ENCODE measurements around the gene UGT3A1. TPM values are rescaled to one million over a fixed set of nuclear protein-coding genes. Genes with fewer than 3 reads are reported as not detected.

Gene UGT3A1
- total RNA-seq, 2 experiments from 2014 or later = not detected

GRCh38 chr5:35921930-35922329 is 69.3 kb downstream of the UGT3A1 start:
- no peak for DNase-seq
- Mint-ChIP-seq H3K4me1 (peaks cover 24% of the 10 kb centered on the region), H3K27ac (no peak overlapping the region), H3K36me3 (peaks cover 13% of the 10 kb centered on the region), H3K9me3 (peaks cover 11% of the 10 kb centered on the region), H3K27me3 (no peaks in the 10 kb centered on the region), H3K4me3 (no peak overlapping the region)
- POLR2A ChIA-PET = no interaction called here
- ATAC-seq (ENCODE audit: low read depth) = no peak

DNA sequence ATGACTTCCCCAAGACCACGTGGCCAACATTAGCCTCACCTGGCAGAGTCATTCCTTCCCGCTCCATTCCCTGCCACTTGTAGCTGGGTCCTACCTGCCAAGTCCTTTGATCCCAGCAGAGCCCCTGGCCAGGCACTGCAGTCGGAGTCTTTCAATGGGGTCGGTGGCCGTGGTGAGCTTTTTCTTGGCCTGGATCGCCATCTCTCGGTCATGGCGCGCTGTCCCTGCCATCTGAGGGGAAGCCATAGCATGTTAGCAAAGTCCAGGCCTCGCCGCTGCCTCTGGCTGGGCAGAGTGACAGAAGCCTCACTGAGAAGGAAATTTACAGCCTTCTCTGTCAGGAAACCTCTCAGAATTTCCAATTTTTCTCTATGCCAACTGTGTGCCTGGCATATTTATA is 70.3 kb downstream of the UGT3A1 start:
- Mint-ChIP-seq H3K36me3 (peaks cover 19% of the 10 kb centered on the region), H3K9me3 (peaks cover 16% of the 10 kb centered on the region), H3K27me3 (no peaks in the 10 kb centered on the region), H3K27ac (no peak overlapping the region), H3K4me1 (peaks cover 18% of the 10 kb centered on the region), H3K4me3 (no peak overlapping the region)
- DNase-seq = no peak
- ATAC-seq (ENCODE audit: low read depth) = no peak
- POLR2A ChIA-PET = no interaction called here

DNA sequence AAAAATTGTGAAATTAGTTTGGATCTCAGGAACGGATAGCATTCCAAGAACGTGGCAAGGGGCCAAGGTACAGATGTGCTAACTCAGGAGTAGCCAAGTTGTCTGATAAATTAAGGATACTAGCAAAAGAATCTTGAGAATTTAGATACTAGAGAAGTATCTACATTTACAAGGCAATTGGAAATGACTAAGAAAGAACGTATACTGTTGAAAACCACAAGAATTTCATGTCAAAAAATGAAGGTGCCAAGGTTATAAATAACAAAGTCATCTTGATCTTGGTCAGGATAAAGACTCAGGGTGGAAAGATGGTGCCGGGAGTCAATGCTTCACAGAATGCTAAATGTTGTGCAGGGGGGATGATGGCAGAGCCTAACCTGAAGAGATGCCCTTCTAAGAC is 72.0 kb downstream of the UGT3A1 start:
- Mint-ChIP-seq H3K9me3 (peaks cover 18% of the 10 kb centered on the region), H3K27ac (no peak overlapping the region), H3K36me3 (peaks cover 21% of the 10 kb centered on the region), H3K27me3 (no peaks in the 10 kb centered on the region), H3K4me1 (peaks cover 5% of the 10 kb centered on the region), H3K4me3 (no peak overlapping the region)
- ATAC-seq (ENCODE audit: low read depth) (no peak), DNase-seq (no peak)
- POLR2A ChIA-PET = no interaction called here

- Mint-ChIP-seq H3K4me1 (peaks cover 30% of the 10 kb centered on the region), H3K4me3 (no peak overlapping the region), H3K27ac (peak overlapping the region; percentile 17), H3K36me3 (peaks cover 29% of the 10 kb centered on the region), H3K9me3 (peaks cover 10% of the 10 kb centered on the region), H3K27me3 (no peaks in the 10 kb centered on the region)
- no peak for ATAC-seq (ENCODE audit: low read depth)
- POLR2A ChIA-PET = interaction anchor here (1.0 kb wide), 1 partner anchor 28 kb away, joined by 3 read pairs; no protein-coding TSS in a partner anchor
- DNase-seq = no peak
Measured at GRCh38 chr5:35908814-35909213, 82.4 kb downstream of the UGT3A1 start.

- peak; percentile 28 for ATAC-seq (ENCODE audit: low read depth)
- Mint-ChIP-seq H3K4me1 (peaks cover 36% of the 10 kb centered on the region), H3K9me3 (peaks cover 10% of the 10 kb centered on the region), H3K27me3 (no peaks in the 10 kb centered on the region), H3K4me3 (no peak overlapping the region), H3K36me3 (peaks cover 29% of the 10 kb centered on the region), H3K27ac (no peak overlapping the region)
- DNase-seq = no peak
- POLR2A ChIA-PET = interaction anchor here (0.6 to 1.0 kb wide), 2 partner anchors 28 to 50 kb away, joined by 3 read pairs; no protein-coding TSS in a partner anchor
Measured at GRCh38 chr5:35908228-35908627, 83.0 kb downstream of the UGT3A1 start.

- H3K4me3 Mint-ChIP-seq = peak overlapping the region; percentile 29
- DNase-seq (no peak), ATAC-seq (ENCODE audit: low read depth) (peak; percentile 41)
- H3K36me3 Mint-ChIP-seq = peaks cover 12% of the 10 kb centered on the region
- POLR2A ChIA-PET = no interaction called here
- no peaks in the 10 kb centered on the region for H3K9me3 Mint-ChIP-seq
- peaks cover 70% of the 10 kb centered on the region for H3K4me1 Mint-ChIP-seq
- H3K27me3 Mint-ChIP-seq = no peaks in the 10 kb centered on the region
- H3K27ac Mint-ChIP-seq = peak overlapping the region; percentile 76
Measured at GRCh38 chr5:35904443-35905132, 86.6 kb downstream of the UGT3A1 start.

DNA sequence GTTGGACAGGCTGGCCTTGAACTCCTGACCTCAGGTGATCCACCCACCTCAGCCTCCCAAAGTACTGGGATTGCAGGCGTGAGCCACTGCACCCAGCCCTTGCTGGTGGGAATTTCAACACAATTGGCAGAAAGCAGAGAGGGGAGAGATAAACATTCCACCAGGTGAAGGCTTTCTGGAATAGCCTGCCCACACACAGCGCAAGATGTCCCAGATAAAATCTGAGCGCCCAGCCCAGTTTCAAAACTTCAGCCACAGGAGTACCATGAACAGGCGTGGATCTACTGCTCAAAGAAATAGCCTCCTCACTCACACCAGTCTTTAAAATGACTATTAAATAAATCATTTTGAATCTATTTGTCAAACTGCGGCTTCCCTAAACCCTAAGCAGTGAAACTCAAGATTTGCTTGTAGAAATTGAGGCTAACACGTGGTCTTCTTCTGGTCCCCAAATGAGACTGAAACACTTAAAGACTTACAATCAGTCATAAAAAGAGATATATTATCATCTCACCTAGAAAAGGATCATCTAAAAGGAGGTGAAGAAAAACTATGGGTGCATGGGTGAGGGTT is 87.5 kb downstream of the UGT3A1 start:
- peaks cover 73% of the 10 kb centered on the region for H3K4me1 Mint-ChIP-seq
- H3K27me3 Mint-ChIP-seq = no peaks in the 10 kb centered on the region
- H3K27ac Mint-ChIP-seq = peak overlapping the region; percentile 76
- H3K9me3 Mint-ChIP-seq = no peaks in the 10 kb centered on the region
- ATAC-seq (ENCODE audit: low read depth) (no peak), DNase-seq (no peak)
- POLR2A ChIA-PET = interaction anchor here (0.6 to 1.3 kb wide), 4 partner anchors 45 to 231 kb away, joined by 3 to 4 read pairs (median 3); partner anchors contain the start of gene IL7R
- H3K36me3 Mint-ChIP-seq = peaks cover 12% of the 10 kb centered on the region
- H3K4me3 Mint-ChIP-seq = peak overlapping the region; percentile 29

GRCh38 chr5:35902046-35902672 is 89.0 kb downstream of the UGT3A1 start:
- Mint-ChIP-seq H3K36me3 (peaks cover 14% of the 10 kb centered on the region), H3K27ac (peak overlapping the region; percentile 18), H3K27me3 (no peaks in the 10 kb centered on the region), H3K4me1 (peaks cover 67% of the 10 kb centered on the region), H3K9me3 (no peaks in the 10 kb centered on the region), H3K4me3 (peak overlapping the region; percentile 37)
- POLR2A ChIA-PET = interaction anchor here (0.7 to 1.3 kb wide), 5 partner anchors 43 to 229 kb away, joined by 3 read pairs; partner anchors contain the start of gene IL7R
- peak; percentile 91 for ATAC-seq (ENCODE audit: low read depth)
- DNase-seq = no peak

Other genes with a start within 250 kb of the UGT3A1 start
- gene IL7R, start 134.5 kb downstream of the UGT3A1 start, total RNA-seq = 100 to 1,000 TPM; 738 to 891 TPM
- not detected for gene CAPSL, start 52.8 kb downstream of the UGT3A1 start, total RNA-seq
- gene UGT3A2, start 75.5 kb upstream of the UGT3A1 start, total RNA-seq = not detected
- 10 to 100 TPM; 13.8 to 14.4 TPM for gene LMBRD2, start 160.5 kb upstream of the UGT3A1 start, total RNA-seq
- 10 to 100 TPM; 40.8 to 49.2 TPM for gene SKP2, start 160.7 kb upstream of the UGT3A1 start, total RNA-seq